NCI-H2227 treated with DMSO at 0.1 percent for 48 hours (cell line): ENCODE results near the gene C3.
"Not testable (repeated sequence)": the region's sequence is repeated elsewhere in the genome, so short reads cannot be mapped to it uniquely, and the experiment has no call there.

Source experiments
- DNase-seq: peaks from one replicate; lab custom pipeline; 2025; lab: John Stamatoyannopoulos, UW

The C3 gene

DNA sequence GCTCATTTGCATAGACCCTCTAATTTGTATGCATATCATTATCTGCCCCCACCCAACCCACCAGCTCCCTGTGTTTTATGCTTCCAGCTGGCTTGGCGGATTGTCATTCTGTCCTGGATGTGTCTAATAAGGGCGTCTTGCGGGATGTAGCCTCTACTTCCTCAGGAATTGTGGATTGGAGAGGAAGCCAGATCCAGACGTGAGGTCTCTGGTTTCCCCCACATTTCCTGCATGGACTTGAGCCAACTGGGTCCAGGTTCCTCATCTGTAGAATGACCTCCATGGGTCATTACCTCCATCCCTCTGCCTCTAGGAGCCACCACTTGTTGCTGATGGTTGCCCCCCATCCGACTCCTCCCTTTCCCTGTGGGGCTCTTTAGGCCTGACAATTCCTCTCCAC is 57.7 kb downstream of the C3 start:
- no peak for DNase-seq

DNA sequence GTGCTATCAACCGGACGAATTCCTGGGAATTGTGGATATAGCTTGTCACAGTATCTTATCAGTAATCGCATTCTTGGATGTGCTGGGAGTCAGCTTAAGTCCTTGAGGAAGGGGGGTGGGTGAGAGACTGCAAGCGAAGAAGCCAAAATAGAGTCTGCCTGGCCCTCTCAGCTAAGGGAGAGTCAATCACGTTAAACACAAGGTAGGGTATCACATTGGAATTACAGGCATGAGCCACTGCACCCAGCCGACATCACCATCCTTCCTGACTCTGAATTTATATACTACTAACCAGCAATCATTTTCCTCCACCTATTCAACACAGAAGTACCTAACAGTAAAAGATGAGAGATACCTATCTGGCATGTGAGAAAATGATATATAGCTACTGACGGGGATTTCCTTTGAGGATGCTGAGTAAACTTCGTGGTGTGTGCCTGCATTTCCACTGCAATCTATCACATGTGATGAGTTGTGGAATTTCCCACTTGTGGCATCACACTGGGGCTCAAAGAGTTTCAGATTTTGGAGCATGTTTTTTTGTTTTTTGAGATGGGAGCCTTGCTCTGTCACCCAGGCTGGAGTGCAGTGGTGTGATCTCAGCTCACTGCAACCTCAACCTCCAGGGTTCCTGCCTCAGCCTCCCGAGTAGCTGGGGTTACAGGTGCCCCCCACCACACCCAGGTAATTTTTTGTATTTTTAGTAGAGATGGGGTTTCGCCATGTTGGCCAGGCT is 58.8 kb downstream of the C3 start:
- DNase-seq: not testable (repeated sequence)

- DNase-seq: no peak
Observed at GRCh38 chr19:6660930-6661329, 59.5 kb downstream of the C3 start.

DNA sequence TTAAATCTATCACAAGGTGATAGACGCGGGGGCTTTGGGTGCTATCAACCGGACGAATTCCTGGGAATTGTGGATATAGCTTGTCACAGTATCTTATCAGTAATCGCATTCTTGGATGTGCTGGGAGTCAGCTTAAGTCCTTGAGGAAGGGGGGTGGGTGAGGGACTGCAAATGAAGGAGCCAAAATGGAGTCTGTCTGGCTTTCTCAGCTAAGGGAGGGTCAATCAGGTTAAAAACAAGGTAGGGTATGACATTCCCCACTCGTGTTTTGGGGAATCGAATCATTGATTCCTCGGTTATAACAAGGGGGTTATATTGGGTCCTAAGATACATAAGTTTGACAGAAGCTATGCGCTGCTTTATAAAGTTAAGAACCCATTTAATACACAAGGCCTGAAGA is 64.1 kb downstream of the C3 start:
- not testable (repeated sequence) for DNase-seq

DNA sequence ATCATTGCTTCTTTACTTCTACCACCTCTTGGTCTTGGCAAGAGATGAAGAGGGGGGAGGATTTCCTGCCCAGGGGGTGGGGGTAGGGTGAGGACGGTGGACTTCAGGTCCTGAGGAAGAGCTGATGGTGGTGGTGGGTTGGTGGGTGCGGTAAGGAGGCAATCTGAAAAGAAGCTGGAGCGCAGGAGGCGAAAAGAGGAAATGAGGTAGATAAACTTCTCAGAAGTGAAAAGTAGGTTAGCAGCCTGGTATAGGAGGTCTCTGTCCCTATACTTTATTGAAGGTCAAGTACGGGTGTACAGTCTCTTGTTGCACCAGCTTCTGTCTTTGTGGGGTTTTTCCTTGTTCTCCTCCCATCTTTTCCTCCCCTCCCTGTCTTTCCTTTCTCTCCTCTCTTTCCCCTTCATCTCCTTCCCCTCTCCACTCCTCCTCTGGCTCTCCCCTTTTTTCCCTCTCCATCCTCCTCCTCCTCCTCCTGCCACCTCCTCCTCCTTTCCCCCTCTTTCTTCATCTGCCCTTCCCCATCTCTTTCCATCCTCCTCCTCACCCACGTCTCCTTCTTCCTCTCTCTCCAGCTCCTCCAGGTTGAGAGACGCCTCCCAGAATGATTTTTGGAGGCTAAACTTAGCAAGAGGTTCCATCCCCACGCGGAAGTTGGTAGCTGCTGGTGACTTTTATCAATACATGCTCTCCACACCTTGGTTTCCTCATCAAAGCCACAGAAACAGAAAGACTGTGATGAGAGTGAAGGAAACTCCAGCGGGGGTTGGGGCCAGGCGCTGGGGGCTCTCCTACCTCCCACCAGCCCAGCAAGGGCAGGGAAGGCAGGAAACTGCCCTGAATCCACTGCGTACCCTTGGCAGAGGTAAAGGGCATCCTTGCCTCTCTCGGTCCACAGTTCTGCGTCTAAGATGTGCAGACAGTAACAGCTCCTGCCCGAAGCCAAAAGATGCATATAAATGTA is 65.8 kb downstream of the C3 start:
- no peak for DNase-seq

- no peak for DNase-seq
Observed at GRCh38 chr19:6652805-6653094, 67.7 kb downstream of the C3 start.

GRCh38 chr19:6651965-6652804 is 68.3 kb downstream of the C3 start:
- DNase-seq: no peak

DNA sequence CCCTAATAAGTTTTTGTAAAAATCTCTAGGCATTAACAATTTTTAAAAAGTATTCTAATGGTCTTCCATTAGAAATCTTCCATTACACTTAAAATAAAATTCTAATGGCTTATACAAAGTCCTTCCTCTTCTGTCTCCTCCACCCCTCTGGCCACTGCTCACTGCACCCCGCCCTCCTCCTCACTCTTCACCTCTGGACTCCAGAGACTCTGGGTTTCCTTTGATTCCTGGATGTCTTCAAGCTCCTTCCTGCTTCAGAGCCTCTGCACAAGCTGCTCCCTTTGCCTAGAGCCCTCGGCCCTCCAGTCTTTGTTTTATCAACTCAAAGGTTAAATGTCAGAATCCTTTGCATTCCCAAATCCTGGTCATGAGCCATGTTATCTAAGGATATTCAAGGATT is 71.3 kb downstream of the C3 start:
- DNase-seq: no peak

DNA sequence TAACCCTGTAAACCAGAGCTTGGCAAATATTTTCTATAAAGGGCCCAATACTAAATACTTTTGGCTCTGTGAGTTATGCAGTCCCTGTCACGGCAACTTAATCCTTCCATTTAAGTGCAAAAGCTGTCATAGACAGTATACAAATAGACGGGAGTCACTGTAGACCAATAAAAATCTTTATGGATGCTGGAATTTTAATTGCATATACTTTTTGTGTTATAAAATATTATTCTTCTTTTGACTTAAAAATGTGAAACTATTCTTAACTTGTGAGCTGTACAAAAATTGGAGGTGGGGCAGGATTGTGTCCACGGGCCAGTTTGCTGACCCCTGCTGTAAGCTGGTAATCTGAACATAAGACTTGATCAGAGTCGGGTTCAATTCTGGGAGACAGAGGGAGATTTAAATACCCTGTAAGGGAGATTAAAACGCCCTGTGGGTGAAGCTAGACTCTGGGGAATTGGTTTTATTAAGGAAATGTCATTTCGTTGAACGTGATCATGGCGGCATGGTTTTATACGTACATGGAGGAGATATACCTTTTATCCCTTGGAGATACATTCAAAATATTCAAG is 72.2 kb downstream of the C3 start:
- no peak for DNase-seq

DNA sequence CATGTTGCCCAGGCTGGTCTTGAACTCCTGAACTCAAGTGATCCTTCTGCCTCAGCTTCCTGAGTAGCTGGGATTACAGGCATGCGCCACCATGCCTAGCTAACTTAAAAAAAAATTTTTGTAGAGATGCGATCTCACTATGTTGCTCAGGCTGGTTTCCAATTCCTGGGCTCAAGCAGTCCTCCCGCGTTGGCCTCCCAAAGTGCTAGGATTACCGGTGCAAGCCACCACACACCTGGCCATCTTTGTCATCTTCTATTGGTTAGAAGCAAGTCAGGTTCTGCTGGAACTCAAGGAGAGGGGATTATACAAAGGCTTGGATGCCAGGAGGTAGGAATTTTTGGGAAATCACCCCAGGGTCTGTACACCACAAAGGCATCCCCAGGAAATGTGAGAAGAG is 75.7 kb downstream of the C3 start:
- DNase-seq: no peak

- not testable (repeated sequence) for DNase-seq
Observed at GRCh38 chr19:6640333-6640732, 80.1 kb downstream of the C3 start.

DNA sequence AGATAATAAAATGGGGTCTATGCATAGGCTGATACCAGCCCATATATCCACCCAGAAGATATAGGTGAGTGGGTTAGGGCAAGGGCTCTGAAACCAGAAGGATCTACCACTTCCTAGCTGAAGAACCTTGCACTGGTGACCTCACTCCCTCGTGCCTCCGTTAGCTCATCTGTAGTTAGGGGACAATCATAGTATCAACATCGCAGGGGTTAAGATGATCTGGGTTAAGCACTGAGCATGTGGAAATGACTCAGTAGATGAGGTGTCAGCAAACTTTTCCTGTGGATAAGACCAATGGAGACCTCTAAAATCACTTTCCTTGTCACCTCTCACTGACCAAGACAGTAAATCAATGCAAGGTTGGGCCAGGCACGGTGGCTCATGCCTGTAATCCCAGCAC is 81.0 kb downstream of the C3 start:
- DNase-seq: no peak

DNA sequence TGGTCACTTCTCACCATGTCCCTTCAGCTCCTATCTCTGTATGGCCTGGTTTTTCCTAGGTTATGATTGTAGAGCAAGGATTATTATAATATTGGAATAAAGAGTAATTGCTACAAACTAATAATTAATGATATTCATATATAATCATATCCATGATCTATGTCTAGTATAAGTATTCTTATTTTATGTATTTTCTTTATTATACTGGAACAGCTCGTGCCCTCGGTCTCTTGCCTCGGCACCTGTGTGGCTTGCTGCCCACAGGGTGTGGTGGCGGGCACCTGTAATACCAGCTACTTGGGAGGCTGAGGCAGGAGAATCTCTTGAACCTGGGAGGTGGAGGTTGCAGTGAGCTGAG is 87.0 kb downstream of the C3 start:
- DNase-seq: not testable (repeated sequence)

DNA sequence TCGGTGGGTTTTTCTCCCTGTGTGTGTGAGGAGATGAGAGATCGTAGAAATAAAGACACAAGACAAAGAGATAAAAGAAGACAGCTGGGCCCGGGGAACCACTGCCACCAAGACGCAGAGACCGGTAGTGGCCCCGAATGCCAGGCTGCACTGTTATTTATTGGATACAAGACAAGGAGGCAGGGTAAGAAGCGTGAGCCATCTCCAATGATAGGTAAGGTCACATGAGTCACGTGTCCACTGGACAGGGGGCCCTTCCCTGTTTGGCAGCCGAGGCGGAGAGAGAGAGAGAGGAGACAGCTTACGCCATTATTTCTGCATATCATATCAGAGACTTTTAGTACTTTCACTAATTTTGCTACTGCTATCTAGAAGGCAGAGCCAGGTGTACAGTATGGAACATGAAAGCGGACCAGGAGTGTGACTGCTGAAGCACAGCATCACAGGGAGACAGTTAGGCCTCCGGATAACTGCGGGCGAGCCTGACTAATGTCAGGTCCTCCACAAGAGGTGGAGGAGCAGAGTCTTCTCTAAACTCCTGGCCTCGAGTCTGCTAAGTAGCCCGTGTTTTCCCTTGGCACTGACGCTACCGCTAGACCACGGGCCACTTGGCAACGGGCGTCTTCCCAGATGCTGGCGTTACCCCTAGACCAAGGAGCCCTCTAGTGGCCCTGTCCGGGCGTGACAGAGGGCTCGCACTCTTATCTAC is 87.5 kb downstream of the C3 start:
- DNase-seq: peak; percentile 2

DNA sequence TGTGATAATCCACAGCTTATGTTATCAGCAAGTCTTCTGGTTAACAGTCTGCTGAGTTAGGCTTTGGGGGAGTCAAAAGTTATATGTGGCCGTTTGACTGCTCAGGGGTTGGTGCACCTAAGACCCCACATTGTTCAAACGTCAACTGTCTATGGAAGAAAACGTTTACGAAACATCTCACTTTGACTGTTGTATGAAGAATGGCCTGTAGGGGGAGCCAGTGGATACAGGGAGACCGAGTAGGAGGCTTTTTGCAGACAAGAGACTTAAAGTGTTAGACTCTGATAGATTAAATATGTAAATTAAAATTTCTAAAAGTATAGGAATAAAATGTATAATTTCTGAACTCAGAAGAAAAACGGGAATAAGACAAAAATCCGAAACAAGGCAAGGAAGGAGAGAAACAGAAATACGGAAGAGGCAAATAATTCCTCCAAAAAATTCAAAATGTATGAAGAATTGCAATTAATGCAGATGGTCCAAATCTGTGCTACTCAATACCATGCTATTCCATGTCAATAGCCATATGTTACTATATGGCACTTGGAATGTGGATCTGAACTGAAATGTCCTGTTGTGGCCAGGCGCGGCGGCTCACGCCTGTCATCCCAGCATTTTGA is 88.3 kb downstream of the C3 start:
- peak; percentile 52 for DNase-seq
